ENCODE data around the gene SEC14L1.
"Not testable (repeated sequence)": the region's sequence is repeated elsewhere in the genome, so short reads cannot be mapped to it uniquely, and the experiment has no call there.

Gene SEC14L1

DNA sequence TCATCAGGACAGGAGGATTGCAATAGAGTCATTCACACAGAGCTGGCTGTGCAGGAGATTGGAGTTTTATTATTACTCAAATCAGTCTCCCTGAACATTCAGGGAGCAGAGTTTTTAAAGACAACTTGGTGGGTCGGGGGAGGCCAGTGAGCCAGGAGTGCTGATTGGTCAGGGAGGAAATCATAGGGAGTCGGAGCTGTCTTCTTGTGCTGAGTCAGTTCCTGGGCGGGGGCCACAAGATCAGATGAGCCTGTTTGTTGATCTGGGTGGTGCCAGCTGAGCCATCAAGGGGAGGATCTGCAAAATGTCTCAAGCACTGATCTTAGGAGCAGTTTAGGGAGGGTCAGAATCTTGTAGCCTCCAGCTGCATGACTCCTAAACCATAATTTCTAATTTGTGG lies 2.9 kb upstream of the SEC14L1 start:
- DNase-seq; intact Hi-C loops (cut with DNase I): not testable (repeated sequence)

DNA sequence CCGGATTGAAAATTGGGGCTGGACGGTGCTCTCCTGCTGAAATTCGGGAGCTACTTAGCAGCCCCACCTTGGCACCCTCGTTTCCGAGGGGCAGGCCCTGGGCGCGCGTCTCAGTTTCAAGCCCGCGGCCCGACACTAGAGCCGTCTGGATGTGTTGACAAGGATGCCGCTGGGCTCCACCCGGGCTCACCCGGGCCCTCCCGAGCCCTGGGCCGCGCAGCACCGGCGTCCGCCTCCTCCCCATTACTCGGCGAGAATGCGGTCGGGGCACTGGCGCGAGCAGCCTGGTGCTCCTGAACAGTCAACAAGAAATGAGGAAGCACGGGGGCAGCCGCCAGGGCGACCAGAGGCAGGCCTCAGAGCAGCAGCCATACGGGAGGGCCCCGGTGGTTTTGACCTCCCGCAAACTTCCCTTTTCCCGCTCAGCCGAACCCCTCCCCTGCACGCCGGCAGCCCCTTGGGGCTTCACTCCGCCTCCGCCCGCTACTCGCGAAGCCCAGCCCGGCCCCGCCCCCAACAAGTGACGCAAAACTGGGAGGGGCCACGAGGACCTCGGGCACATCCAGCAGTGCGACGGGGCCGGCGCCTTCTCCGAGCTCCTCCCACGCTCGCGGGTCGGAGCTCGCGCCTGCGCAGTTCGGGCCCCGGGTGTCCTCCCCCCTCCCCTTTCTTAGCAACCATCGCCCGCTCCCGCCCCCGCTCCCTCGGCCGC lies 447 bp upstream of the SEC14L1 start:
- intact Hi-C loops (cut with DNase I): loop anchor here (2.0 to 5.0 kb wide), 2 partner anchors 52 to 72 kb away; no protein-coding TSS in a partner anchor

DNA sequence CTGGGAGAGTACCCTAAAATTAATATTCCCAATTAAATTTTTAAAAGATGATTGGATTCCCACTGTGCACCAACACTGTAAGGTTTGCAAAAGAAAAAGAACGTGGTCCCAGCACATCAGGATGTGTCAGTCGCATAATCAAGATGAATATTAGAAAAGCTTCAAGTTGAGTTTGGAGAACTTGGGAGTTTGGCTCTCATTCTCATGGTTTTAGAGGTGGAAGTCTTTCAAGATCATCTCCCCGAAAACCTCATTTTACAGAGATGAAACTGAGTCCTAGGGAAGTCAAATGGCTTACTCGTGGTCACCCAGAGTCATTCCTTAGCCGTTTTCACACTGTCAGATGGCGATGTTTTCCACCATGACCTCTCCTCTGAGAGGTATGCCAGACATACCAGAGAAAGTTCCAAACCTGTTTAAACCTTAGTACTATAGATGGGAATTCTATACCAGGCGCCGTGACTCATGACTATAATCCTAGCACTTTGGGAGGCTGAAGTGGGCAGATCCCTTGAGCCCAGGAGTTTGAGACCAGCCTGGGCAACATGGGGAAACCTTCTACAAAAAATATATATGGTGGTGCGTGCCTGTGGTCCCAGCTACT lies 1.2 kb downstream of the SEC14L1 start:
- intact Hi-C loops (cut with DNase I): loop anchor here (2.0 to 5.0 kb wide), 2 partner anchors 53 to 70 kb away; no protein-coding TSS in a partner anchor
- DNase-seq: no peak

More for the DNA sequence above, 447 bp upstream of the SEC14L1 start:
- DNase-seq: peak; percentile 96 to 100 (median 99)

DNA sequence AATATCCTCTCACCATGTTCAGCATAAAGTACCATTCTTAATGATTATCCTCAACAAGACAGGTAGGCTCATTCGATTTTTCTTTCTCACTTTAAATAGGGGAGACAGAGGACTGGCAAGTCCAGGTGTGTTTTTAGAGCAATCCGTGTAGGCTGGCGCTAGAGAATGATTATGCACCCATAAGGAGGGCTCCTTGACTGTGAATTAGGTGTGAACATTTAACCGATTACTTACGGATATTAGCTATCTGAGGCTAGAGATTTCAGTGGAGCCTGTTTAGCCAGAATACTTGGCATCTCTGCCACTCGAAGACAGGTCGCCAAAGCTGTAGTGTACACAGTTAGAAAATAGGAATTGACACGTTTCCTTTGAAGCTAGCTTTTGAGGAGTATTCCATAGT lies 1.9 kb downstream of the SEC14L1 start:
- intact Hi-C loops (cut with DNase I): loop anchor here (5.0 kb wide), 1 partner anchor 70 kb away; no protein-coding TSS in a partner anchor

DNA sequence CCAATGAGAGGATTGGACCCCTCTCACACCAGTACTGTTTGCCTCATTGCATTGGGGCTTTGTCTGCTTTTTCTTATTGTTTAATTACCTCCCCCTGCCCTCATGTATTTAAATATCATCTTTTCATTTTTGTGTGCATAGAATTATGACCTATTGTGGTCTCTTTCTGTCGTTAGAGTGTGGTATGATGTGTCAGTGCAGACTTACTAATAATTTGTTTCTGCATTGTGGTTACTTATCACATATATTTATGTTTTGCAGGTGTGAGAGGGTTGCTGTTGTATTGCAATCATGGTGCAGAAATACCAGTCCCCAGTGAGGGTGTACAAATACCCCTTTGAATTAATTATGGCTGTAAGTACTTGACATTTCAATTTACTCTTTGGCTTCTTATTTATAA lies 2.5 kb downstream of the SEC14L1 start:
- no peak for DNase-seq
- intact Hi-C loops (cut with DNase I): loop anchor here (5.0 kb wide), 1 partner anchor 69 kb away; no protein-coding TSS in a partner anchor

More for the DNA sequence above, 1.9 kb downstream of the SEC14L1 start:
- DNase-seq: no peak

DNA sequence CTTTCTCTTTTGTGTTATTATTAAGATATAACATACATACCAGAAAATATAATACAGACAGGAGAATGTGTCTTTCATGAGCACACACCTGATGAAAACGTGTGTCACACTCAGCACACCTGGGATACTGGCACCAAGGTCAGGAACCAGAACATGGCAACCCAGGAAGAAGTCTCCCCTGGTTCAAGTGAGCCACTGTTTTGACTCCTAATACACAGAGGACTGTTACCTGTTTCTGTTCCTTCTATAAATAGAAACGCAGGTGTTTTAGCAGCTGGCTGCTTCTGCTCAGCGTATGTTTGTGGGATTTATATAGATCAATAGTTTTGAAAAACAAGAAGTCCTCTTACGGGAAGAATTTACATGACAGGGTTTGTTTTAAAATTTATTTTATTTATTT lies 3.5 kb downstream of the SEC14L1 start:
- intact Hi-C loops (cut with DNase I): loop anchor here (5.0 kb wide), 1 partner anchor 68 kb away; no protein-coding TSS in a partner anchor
- DNase-seq: no peak

DNA sequence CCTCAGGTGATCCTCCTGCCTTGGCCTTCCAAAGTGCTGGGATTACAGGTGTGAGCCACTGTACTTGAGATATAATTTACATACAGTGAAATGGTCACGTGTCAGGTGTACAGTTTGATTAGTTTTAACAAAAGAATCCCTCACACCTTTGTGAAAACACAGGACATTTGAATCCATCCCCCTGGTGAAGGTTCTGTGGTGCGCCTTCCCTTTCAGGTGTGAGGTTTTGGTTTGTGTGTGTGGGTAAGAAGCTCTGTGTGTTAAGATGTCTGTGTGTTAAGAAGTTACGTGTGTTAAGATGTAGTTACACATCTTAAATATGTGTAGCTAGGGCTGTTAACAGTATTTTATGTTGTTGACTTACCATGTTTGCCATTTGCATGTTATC lies 4.4 kb downstream of the SEC14L1 start:
- no peak for DNase-seq
- intact Hi-C loops (cut with DNase I): no loop called here

DNA sequence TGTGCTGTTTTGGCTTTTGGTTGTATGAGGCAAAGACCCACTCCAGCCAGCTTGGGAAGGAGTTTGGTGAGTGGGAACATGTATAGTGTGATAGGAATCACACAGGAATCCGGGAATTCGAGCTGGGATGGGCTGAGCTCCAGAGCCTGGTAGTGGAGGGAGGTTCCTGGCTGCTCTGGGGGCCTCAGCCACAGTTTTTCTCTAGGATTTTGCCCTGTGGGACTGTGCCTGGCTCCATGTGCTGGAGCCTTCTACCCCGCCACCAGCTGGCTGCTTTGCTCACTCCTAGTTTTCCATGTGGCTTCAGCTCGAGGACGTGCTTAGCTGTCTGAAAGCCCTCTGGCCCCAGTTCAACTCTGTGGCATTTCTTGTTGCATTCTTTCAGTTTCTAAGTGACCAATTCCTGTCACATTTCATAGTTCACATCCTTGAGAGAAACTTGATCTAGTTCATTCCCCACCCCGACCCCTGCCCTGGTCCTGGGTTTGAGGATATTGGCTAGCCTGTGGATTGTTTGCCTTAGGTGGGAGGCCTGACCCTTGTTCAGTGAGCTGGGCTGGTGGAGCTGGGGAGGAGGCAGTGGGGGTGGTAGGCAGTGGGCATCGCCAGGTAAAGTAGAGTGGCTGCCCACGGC lies 5.0 kb downstream of the SEC14L1 start:
- peak in 9 of 10 donors; percentile 46 to 94 (median 63) for DNase-seq
- intact Hi-C loops (cut with DNase I): no loop called here

DNA sequence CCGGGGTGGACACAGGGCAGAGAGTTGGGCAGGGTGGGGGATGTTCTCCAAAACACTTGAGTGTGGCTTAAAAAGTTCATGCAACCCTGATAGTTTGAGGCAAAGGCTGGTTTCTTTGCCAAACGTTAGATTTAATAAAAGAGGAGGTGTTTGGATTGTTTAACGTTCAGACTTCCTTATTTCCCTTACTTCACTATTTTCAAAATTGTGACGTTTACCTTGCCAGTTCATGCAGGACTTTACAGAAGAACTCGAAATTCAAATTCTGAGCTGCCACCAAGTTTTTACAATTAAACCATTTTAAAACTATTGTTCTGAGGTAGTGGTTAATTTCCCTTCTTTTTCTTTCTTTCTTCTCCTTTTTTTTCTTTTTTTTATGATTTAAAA lies 5.5 kb downstream of the SEC14L1 start:
- DNase-seq: no peak
- intact Hi-C loops (cut with DNase I): no loop called here

DNA sequence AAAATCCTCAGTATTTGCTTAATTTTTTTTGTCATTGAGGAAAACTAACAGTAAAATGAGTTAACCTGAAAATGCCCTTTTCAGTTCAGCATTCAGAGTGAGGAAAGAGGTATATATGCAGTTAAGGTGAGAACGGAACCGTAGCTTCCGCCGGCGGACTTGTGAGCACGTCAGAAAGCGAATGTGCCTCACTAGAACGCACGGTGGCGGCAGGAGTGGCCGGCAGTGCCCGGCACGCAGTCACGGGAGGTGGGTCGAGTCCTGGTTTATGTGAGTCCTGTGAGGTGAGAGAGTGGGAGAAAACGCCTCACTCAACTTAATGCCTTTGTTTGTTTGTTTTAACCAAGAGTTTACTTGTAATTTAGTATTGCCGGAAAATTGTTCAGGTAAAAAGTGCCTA lies 6.1 kb downstream of the SEC14L1 start:
- intact Hi-C loops (cut with DNase I): no loop called here
- DNase-seq: peak in 2 of 10 donors; percentile 80 to 89

DNA sequence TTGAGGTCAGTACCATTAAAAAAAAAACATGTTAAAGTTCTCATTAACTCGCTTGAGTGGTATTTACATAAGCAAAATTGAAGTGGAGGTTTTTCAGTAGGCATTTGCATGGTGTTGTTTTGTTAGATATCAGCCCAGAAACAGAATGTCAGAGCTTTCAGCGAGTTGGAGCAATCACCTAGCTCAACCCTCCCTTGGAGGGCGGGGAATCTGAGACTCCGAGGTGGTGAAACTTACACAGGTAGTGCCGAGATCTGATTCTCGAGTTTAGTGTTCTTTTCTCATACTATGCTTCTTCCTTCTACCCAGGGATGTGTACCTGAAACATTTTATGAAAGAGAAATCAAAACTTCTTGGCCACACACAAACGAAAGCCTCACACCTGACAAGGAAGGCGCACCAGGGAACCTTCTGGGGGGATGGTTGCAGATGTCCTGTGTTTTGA lies 6.6 kb downstream of the SEC14L1 start:
- no peak for DNase-seq
- intact Hi-C loops (cut with DNase I): no loop called here

DNA sequence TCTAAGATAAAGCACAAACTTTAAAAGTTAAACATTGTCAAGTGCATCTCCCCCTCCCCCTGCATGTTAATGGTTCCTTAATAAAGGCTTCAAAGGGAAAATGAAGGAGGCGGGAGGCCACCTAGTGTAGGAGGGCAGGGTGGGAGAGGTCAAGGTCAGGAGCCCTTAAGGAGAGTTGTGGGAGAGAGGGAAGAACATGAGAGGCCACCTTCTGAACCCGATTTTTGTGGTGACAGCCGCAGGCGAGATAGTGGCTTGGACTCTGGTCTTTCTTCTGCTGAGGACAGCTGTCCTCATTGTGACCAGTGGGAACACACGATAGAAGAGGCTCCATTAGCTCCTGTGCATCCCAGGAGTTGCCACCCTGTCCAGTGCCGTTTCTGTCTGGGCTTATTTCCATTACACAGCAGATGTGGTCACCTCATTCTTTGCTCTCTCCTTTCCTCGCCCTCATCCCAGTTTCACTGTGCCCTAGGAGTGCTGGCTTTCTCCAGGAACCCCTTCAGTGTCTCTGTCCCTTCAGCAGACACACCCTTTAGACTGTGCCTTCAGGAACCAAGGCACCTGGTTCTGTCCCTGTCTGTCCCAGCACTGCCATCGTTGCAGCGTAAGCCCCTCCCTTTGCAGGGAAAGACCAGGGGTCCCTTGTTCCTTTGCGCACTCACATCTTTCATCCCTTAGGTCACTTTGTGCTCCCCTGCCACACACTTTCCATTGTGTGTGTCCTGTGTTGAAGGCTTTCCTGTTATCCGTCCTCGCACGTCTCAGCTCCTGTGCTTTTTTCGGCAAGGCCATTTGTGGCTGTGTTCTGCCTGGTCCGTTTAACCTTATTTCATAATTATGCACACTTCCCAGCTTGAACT lies 7.5 kb downstream of the SEC14L1 start:
- no peak for DNase-seq
- intact Hi-C loops (cut with DNase I): no loop called here

DNA sequence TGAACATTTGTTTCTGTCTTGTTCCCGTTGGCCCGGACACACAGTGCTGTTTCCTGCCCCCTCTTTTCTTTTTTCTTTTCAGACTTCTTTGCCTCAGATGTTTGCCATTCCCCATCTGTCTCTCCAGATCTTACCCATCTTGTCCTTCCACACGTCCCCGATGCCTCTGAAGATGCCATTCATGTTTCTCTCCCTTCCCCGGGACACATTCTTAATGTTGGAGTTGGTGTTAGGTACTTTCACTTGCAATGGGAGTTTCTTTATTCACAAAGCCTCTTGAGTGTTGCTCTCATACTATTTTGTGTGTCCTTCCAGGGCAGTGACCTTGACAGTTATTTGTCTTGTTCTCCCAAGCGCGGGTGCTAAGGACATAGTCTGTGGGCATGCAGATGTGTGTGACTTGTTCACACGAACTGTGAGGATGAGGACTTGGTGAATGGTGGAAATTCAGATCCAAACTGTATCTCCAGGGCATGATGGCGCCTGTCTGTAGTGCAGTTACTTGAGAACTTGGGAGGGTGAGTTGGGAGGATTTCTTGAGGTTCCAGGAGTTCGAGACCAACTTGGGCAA lies 8.3 kb downstream of the SEC14L1 start:
- DNase-seq: no peak
- intact Hi-C loops (cut with DNase I): no loop called here

DNA sequence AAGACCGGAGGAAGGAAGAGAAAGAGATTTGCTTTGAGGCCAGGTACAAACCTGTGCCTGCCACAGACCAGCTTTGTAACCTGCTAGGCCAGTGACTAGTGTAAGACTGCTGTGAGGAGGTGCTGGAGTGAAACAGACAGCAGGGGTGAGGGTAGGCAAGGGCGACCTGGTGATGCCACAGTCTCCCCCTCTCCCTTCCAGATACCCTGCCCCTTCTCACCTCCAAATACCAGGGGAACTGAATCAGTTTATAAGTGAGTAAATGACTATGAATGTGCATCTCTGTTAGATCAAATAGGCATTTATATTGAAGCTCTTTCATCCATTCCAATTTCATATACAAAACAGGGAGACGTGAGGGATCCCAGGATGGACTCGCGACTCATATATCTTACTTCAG lies 9.4 kb downstream of the SEC14L1 start:
- DNase-seq: no peak
- intact Hi-C loops (cut with DNase I): no loop called here

DNA sequence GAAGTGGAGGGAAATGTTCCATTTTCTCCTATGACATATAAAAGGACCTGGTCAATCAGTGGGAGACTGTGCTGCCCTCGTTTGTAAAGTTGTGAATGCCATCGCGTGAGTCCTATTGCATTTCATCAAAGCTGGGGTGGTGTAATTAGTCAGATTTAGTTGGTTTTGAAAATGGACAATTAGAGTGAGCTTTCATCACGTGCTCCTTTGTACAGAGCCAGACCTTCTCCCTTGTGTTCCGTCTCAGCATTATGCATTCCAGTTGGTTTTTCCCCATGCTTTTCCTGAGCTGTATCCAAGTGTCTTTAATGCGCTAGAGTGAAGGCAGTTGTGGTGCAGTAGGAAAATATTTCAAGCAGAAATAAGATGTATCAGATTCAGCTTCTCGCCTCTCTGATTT lies 10.4 kb downstream of the SEC14L1 start:
- intact Hi-C loops (cut with DNase I): no loop called here

DNA sequence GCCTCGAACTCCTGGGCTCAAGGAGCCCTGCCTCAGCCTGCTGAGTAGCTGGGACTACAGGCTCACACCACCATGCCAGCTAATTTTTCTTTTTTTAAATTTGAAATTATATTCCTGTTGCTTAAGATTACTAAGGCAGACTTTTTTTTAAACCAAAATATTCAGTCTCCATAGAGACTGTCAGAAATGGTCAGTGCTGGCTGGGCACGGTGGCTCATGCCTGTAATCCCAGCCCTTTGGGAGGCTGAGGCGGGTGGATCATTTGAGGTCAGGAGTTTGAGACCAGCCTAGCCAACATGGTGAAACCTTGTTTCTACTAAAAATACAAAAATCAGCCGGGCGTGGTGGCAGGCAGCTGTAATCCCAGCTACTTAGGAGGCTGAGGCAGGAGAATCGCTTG lies 11.3 kb downstream of the SEC14L1 start:
- intact Hi-C loops (cut with DNase I); DNase-seq: not testable (repeated sequence)

More for the DNA sequence above, 10.4 kb downstream of the SEC14L1 start:
- no peak for DNase-seq

DNA sequence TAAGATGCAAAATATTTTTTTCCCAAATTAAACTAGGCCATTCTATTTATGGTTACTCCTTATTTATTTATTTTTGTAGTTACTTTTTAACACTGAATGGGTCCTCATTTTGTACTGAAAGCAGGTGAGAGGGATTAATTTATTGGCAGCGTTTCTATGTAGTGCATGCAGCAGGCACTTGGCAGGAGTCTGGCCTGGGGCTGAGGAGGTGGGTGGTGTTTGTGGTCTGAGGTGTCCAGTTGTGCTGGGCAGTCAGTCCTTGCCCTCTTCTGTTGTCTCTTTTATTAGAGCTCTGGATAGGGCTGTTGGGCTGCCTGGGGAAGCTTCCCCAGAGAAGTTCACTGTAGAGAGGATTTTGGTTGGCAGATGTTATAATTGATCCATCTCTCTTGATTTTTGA lies 12.7 kb downstream of the SEC14L1 start:
- DNase-seq: no peak
- intact Hi-C loops (cut with DNase I): no loop called here

DNA sequence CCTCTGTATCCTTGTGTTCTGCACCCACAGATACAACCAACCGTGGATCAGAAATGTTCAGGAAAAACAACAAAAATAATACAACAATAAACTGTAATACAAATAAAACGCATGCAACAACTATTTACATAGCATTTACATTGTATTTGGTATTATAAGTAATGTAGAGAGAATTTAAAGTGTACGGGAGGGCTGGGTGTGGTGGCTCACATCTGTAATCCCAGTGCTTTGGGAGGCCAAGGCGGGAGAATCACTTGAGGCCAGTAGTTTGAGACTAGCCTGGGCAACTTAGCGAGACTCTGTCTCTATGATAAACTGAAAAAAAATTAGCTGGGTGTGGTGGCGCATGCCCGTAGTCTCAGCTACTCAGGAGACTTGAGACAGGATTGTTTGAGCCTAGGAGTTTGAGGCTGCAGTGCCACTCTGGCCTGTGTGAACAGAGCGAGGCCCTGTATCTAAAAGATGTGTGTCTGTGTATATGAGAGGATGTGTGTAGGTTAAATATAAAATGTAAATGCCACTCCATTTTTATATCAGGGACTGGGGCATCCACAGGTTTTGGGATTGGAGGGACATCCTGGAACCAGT lies 13.3 kb downstream of the SEC14L1 start:
- DNase-seq: no peak
- intact Hi-C loops (cut with DNase I): no loop called here

DNA sequence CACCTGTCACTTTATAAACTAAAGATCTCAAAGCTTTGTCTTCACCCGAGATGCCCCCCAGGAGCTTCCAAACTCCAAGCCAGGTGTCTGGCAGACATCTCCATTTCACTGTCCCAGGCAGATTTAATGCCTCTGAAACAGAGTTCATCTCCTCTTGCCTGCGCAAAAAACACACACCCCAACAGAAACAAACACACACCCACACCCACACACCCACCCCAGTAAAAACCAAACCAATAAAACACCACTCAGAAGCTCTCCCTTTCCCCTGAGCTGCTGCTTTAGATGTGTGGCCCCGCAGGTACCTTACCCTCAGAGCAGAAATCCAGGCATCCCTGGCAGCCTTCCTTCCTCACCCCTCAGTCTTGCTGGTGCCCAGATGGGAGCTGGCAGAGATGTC lies 14.4 kb downstream of the SEC14L1 start:
- intact Hi-C loops (cut with DNase I): no loop called here

DNA sequence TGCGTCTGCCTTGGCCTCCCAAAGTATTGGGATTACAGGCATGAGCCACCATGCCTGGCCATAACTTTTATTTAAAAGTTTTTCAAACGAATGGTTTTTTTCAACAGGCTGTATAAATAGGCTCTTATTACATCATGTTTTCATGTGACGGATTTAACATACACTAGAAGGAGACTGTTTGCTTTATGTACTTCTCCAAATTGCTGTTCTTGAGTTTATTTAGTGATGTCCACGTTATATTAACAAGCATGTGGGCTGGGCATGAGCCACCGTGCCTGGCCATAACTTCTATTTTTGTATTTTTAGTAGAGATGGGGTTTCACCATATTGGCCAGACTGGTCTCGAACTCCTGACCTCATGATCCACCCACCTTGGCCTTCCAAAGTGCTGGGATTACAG lies 17.0 kb downstream of the SEC14L1 start:
- intact Hi-C loops (cut with DNase I); DNase-seq: not testable (repeated sequence)

More for the DNA sequence above, 14.4 kb downstream of the SEC14L1 start:
- no peak for DNase-seq
